Measurements from ENCODE around the gene HEPHL1. TPM values are rescaled to one million over a fixed set of nuclear protein-coding genes. Genes with fewer than 3 reads are reported as not detected.

Gene HEPHL1
- total RNA-seq, 6 experiments from 2014 or later = not detected

DNA sequence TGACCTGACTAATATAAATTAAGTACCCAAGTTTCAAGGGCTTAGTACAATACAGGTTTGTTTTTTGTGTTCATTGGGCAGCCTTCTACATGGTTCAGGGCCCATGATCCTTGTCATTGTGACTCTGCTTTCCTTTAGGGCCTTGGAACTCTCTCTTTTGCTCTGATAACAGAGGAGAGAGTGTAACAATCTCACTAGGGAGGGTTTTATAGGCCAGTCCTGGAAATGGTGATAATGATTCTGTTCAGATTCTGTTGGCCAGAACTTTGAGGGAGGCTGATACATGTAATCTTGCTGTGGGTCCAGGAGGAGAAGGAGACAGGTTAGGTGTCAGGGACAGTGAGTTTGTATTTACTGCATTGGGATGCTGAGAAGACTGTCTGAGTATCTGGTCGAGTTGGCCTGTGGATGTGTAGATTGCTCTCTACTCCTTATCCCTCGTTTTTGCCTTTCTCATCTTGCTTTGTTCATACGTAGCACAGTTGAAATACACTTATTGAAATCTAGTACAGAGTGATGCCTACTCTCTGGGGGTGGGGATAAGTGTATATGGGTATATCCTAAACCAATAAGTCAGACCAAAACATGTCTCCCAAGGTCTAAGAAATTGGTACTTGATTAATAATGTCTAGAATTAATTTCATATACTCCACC is 37.5 kb upstream of the HEPHL1 start:
- Mint-ChIP-seq H3K4me3 (no peak overlapping the region), H3K4me1 (ENCODE audit: low read depth) (peaks cover 27% of the 10 kb centered on the region), H3K27me3 (ENCODE audit: insufficient read depth) (peaks cover 13% of the 10 kb centered on the region), H3K27ac (no peak overlapping the region), H3K36me3 (ENCODE audit: low read depth) (no peaks in the 10 kb centered on the region), H3K9me3 (no peaks in the 10 kb centered on the region)
- no peak for TF ChIP-seq CTCF (IDR thresholded peaks at IDR 0.05)
- no peak for DNase-seq

DNA sequence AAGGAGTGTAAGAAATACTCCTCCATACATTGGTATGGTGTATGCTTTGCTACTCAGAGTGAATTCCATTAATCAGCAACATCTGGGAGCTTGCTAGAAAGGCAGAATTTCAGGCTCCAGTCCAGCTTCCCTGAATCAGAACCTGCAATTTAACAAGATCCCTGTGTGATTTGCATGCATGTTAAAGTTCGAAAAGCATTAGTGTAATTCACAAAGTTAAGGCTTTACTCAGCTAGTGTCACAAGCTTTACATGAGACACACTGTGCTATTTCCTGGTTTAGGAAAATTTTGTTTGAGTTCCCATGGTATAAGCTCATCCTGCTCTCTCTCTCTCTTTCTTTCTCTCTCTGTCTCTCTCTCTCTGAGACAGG is 37.0 kb upstream of the HEPHL1 start:
- no peak overlapping the region for H3K4me3 Mint-ChIP-seq
- peaks cover 27% of the 10 kb centered on the region for H3K4me1 Mint-ChIP-seq (ENCODE audit: low read depth)
- DNase-seq = peak; percentile 22
- H3K27me3 Mint-ChIP-seq (ENCODE audit: insufficient read depth) = peaks cover 13% of the 10 kb centered on the region
- no peak for TF ChIP-seq CTCF (IDR thresholded peaks at IDR 0.05)
- no peaks in the 10 kb centered on the region for H3K36me3 Mint-ChIP-seq (ENCODE audit: low read depth)
- H3K27ac Mint-ChIP-seq = no peak overlapping the region; the same call in 1 of the 2 replicates
- H3K9me3 Mint-ChIP-seq = no peaks in the 10 kb centered on the region

DNA sequence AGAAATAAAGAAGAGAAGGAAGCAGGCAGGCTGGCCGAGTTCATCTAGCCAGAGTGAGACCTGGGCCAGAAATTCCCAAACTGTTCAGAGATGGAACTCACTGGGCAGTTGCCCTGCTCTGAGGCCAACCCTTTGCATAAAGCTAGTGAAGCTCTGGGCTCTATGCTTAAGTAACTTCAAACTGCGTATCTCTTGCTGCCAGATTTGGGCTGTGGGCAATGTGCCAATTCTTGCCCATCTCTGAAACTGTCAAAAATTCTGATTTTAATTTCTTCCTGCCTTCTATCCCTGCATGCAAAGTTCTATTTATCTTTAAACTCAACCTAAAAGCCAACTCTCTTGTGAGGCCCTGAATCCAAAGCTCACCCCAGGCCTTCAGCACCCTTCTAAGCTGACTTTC is 36.2 kb upstream of the HEPHL1 start:
- no peak for TF ChIP-seq CTCF (IDR thresholded peaks at IDR 0.05)
- H3K36me3 Mint-ChIP-seq (ENCODE audit: low read depth) = no peaks in the 10 kb centered on the region
- H3K4me3 Mint-ChIP-seq = no peak overlapping the region
- H3K27ac Mint-ChIP-seq = no peak overlapping the region
- H3K4me1 Mint-ChIP-seq (ENCODE audit: low read depth) = peaks cover 27% of the 10 kb centered on the region
- H3K27me3 Mint-ChIP-seq (ENCODE audit: insufficient read depth) = peaks cover 12% of the 10 kb centered on the region
- no peaks in the 10 kb centered on the region for H3K9me3 Mint-ChIP-seq
- DNase-seq = no peak

GRCh38 chr11:93986716-93987115 is 34.4 kb upstream of the HEPHL1 start:
- Mint-ChIP-seq H3K36me3 (ENCODE audit: low read depth) (no peaks in the 10 kb centered on the region), H3K9me3 (no peaks in the 10 kb centered on the region), H3K4me1 (ENCODE audit: low read depth) (peaks cover 27% of the 10 kb centered on the region), H3K4me3 (no peak overlapping the region), H3K27ac (no peak overlapping the region), H3K27me3 (ENCODE audit: insufficient read depth) (peaks cover 6% of the 10 kb centered on the region; the same call in 1 of the 2 replicates)
- DNase-seq = no peak
- no peak for TF ChIP-seq CTCF (IDR thresholded peaks at IDR 0.05)

DNA sequence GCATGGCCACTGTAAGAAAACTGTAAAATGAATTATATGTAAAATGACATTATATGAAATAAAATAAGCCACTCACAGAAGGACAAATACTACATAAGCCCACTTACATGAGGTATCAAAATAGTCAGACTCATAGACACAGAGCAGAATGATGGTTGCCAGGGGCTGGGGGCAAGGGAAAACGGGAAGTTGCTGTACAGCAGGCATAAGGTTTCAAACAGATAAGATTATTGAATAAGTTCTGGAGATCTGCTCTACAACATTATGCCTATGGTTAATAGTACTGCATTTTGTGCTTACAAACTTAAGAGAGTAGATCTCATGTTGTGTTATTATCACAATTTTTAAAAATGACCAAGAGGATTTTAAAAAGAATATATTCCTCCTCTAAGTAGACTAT is 32.7 kb upstream of the HEPHL1 start:
- H3K9me3 Mint-ChIP-seq = peaks cover 8% of the 10 kb centered on the region
- peaks cover 27% of the 10 kb centered on the region for H3K4me1 Mint-ChIP-seq (ENCODE audit: low read depth)

More for the DNA sequence above, 32.7 kb upstream of the HEPHL1 start:
- no peak for TF ChIP-seq CTCF (IDR thresholded peaks at IDR 0.05)
- H3K27me3 Mint-ChIP-seq (ENCODE audit: insufficient read depth) = peaks cover under 1% of the 10 kb centered on the region; the same call in 1 of the 2 replicates
- DNase-seq = no peak
- H3K27ac Mint-ChIP-seq = no peak overlapping the region
- no peak overlapping the region for H3K4me3 Mint-ChIP-seq
- H3K36me3 Mint-ChIP-seq (ENCODE audit: low read depth) = peaks cover 5% of the 10 kb centered on the region; the same call in 1 of the 2 replicates
